Activated CD4-positive, alpha-beta memory T cell treated with anti-CD3 and anti-CD28 coated beads for 36 hours (primary cell): ENCODE data around the gene FAM120AOS. TPM values are rescaled to one million over a fixed set of nuclear protein-coding genes. Genes with fewer than 3 reads are reported as not detected.
A peak's percentile ranks its signal among the peaks of the same experiment; 100 is the strongest.

Experiments used
- CTCF ChIA-PET: fragments of 350-600 bp; sonication (Branson Sonifier 250); formaldehyde crosslinking; loops from one replicate; lab custom pipeline; 2021; ENCODE audit warnings: antibody characterized with exemption, inconsistent platforms; lab: Charles Lee
- POLR2A ChIA-PET: fragments of 350-600 bp; sonication (Branson Sonifier 250); formaldehyde crosslinking; loops from one replicate; lab custom pipeline; 2021; ENCODE audit warnings: antibody characterized with exemption; lab: Charles Lee
- DNase-seq: peaks from one replicate; pipeline ENCODE4 v3.0.0-alpha.2; 2020
- H3K27ac Mint-ChIP-seq: one replicate; pipeline ENCODE4 v1.8.0; 2021; ENCODE audit warnings: mixed read lengths
- H3K27me3 Mint-ChIP-seq: one replicate; pipeline ENCODE4 v1.8.0; 2021; ENCODE audit warnings: mixed read lengths
- H3K36me3 Mint-ChIP-seq: one replicate; pipeline ENCODE4 v1.8.0; 2021; ENCODE audit warnings: mixed read lengths
- H3K4me1 Mint-ChIP-seq: one replicate; pipeline ENCODE4 v1.8.0; 2021; ENCODE audit warnings: low read depth, mixed read lengths
- H3K4me3 Mint-ChIP-seq: one replicate; pipeline ENCODE4 v1.8.0; 2021; ENCODE audit warnings: mild to moderate bottlenecking, mixed read lengths
- H3K9me3 Mint-ChIP-seq: one replicate; pipeline ENCODE4 v1.8.0; 2021; ENCODE audit warnings: mixed read lengths
- intact Hi-C: fragments of 100-400 bp; cut with micrococcal nuclease; formaldehyde crosslinking; loops from one replicate; pipeline ENCODE4 v1.15.1; 2023
- total RNA-seq, 2 experiments: library from RNA; stranded (reverse); gene quantifications; one replicate each; pipeline ENCODE4 v1.2.3, GENCODE V29; 2021

FAM120AOS gene
- 10 to 100 TPM; 35.4 to 36.4 TPM for total RNA-seq

DNA sequence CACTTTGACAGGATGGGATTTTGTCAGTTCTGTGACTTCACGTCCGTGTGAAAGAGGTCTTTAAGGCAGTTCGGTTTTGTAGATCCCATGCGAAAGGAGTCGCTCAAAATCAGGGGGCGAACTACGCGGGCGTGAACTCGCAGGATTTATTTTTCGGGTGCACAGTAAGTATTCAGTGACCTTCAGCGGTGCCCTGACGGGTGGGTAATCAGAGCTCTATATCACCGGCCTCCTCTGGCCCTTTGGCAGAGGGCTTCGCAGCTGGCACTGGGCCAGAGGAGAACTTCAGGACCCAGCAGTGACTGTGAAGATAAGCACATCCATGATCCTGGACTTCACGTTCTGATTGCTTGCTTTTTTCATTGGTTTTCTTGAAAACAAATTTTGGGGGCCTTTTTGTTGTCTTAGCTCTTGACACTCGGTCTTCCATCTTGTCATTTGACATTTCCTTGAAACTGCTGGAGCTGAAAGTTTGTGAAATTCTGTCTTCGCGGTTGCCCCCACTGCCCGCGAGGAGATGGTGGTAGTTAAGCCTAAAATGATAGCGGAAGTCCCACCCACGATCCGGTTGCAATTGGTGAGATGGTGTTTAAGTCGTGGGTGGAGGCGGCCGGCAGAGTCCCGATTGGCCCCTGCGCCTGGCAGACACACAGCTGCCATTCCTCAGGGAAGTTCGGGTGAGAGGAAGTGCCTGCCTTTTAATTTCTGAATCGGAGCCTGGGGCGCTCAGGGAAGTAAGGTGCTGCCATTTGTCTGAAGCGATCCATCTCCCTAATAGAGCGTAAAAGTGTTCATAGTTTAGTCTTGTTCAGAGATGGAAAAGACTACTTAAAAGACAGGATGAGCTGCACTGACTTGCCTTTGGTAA lies at the start of gene FAM120AOS:
TSS of gene FAM120AOS (minus strand) at position 535 of the 868 bp plus-strand sequence. CDS start 872 bp downstream, outside the sequence.
- Mint-ChIP-seq H3K36me3 (peaks cover 29% of the 10 kb centered on the region), H3K4me1 (peaks cover 44% of the 10 kb centered on the region), H3K9me3 (no peaks in the 10 kb centered on the region), H3K27ac (peak within 1 kb of the TSS; percentile 93), H3K27me3 (no peaks in the 10 kb centered on the region), H3K4me3 (peak within 1 kb of the TSS; percentile 91)
- DNase-seq, result peak; percentile 92
- ChIA-PET POLR2A (interaction anchor here (0.6 to 2.2 kb wide), 9 partner anchors 8 to 1128 kb away, joined by 3 to 25 read pairs (median 3); partner anchors contain the start of genes CENPP and NOL8), CTCF (interaction anchor here (0.7 to 2.4 kb wide), 3 partner anchors 11 to 344 kb away, joined by 3 to 22 read pairs (median 12); no protein-coding TSS in a partner anchor)
- intact Hi-C loops, result loop anchor here (1.0 to 10.0 kb wide), 7 partner anchors 10 to 714 kb away; partner anchors contain the start of genes BICD2 and CARD19

DNA sequence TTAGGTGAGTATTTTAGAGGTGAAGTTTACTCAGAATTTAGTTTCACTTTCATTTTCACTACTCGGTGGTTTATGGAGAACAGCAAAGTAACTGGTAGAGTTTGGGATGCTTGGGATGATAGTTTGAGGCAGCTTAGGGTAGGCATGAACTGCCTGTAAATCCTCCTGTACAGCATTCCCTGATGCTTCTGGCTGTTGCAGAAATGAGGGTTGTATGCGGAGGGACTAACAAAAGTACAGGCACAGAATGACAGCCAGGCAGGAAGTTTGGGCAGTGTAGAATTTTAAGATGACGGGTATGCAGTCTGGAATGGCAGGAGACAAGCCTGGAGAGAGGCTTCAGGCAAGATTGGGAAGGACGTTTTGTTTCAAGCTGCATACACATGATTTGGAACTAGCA lies 48.0 kb upstream of the FAM120AOS start:
- CTCF ChIA-PET, result interaction anchor here (0.9 to 1.2 kb wide), 2 partner anchors 65 kb away, joined by 3 read pairs; no protein-coding TSS in a partner anchor
- H3K4me3 Mint-ChIP-seq, result peak overlapping the region; percentile 39
- DNase-seq, result no peak
- peak overlapping the region; percentile 49 for H3K27ac Mint-ChIP-seq
- H3K4me1 Mint-ChIP-seq, result peaks cover 49% of the 10 kb centered on the region
- H3K9me3 Mint-ChIP-seq, result no peaks in the 10 kb centered on the region
- POLR2A ChIA-PET, result no interaction called here
- intact Hi-C loops, result loop anchor here (5.0 kb wide), 1 partner anchor 49 kb away; the partner anchor contains the start of genes FAM120A and FAM120AOS
- no peaks in the 10 kb centered on the region for H3K27me3 Mint-ChIP-seq
- H3K36me3 Mint-ChIP-seq, result peaks cover 66% of the 10 kb centered on the region

DNA sequence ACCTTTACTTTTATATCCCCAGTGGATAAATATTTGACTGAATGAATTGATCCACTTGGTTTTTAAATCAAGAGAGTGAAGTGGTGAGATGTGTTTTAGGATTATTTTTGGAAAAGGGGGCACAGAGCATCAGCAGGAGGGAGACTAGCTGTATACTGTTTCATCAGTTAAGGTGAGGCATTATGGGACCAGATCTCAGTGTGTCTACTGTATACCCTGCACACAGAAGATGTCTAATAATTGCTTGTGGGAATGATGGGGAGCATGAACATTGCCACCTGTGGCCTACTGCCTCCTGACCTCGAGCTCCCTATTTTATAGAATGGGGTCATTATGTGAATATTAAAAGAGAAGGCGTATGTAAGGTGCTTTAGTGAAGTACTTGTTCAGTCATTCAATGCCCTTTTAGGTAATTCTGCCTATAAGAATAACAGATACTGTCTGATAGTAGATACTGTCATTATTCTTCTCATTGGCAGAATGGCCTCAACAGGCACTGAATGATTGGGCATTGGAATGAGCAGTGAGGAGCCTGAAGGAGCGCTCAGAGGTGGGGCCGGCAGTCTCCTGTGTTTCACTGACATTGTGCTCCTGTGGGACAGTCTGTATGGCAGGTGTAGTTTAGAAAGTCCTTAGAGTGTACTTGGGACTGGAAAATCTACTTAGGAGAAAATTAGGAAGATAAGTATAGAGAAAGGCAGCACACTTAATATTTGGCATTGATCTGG lies 47.4 kb upstream of the FAM120AOS start:
- Mint-ChIP-seq H3K36me3 (peaks cover 66% of the 10 kb centered on the region), H3K9me3 (no peaks in the 10 kb centered on the region), H3K4me3 (peak overlapping the region; percentile 39), H3K27ac (peak overlapping the region; percentile 49), H3K27me3 (no peaks in the 10 kb centered on the region), H3K4me1 (peaks cover 45% of the 10 kb centered on the region)
- intact Hi-C loops, result loop anchor here (5.0 kb wide), 1 partner anchor 48 kb away; the partner anchor contains the start of genes FAM120A and FAM120AOS
- ChIA-PET POLR2A (interaction anchor here (0.6 kb wide), 1 partner anchor 47 kb away, joined by 4 read pairs; the partner anchor contains the start of gene FAM120AOS), CTCF (interaction anchor here (0.8 to 1.2 kb wide), 2 partner anchors 23 to 65 kb away, joined by 3 read pairs; no protein-coding TSS in a partner anchor)
- no peak for DNase-seq

DNA sequence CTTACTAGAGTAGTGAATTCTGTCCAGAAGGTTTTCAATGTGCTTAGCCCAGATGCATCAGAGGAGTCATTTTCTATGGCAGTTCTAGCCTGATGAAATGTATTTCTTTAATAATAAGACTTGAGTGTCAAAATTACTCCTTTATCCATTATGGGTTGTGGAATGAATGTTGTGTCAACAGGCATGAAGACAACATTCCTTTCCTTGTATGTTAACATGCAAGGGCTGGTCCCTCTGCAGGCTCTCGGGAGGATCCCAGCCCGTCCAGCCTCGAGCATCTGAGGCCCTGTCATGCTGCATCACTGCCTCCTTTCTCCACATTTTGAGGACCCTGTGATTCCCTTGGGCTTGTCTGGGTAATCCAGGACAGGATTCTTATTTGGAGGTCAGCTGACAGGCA lies 42.9 kb upstream of the FAM120AOS start:
- H3K9me3 Mint-ChIP-seq, result no peaks in the 10 kb centered on the region
- H3K4me1 Mint-ChIP-seq, result peaks cover 20% of the 10 kb centered on the region
- peaks cover 45% of the 10 kb centered on the region for H3K36me3 Mint-ChIP-seq
- H3K27me3 Mint-ChIP-seq, result no peaks in the 10 kb centered on the region
- ChIA-PET CTCF (no interaction called here), POLR2A (no interaction called here)
- no peak overlapping the region for H3K27ac Mint-ChIP-seq
- intact Hi-C loops, result no loop called here
- no peak overlapping the region for H3K4me3 Mint-ChIP-seq
- DNase-seq, result no peak

DNA sequence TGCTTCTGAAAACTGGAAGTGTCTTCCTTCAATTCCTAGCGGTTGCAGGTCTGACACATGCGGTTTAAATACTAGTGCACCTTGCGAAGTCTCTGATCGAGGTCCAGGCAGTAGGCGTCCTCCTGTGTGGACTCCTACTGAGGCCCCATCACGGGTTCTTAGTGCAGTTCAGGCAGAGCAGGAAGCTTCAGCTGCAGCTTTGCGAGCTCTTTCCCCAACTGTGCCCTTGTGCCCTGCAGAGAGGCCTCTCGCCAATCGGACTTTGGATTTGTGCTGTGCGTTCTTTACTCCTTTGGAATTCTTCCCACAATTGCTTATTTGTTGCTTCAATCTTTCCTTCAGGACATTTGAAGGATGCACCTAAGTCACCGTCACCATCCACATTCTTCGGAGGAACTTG lies 40.6 kb upstream of the FAM120AOS start:
- no peak overlapping the region for H3K4me3 Mint-ChIP-seq
- no peak for DNase-seq
- intact Hi-C loops, result no loop called here
- H3K4me1 Mint-ChIP-seq, result peaks cover 2% of the 10 kb centered on the region
- no peaks in the 10 kb centered on the region for H3K27me3 Mint-ChIP-seq
- H3K9me3 Mint-ChIP-seq, result no peaks in the 10 kb centered on the region
- ChIA-PET CTCF (interaction anchor here (1.2 kb wide), 1 partner anchor 36 kb away, joined by 3 read pairs; no protein-coding TSS in a partner anchor), POLR2A (no interaction called here)
- peaks cover 28% of the 10 kb centered on the region for H3K36me3 Mint-ChIP-seq
- H3K27ac Mint-ChIP-seq, result no peak overlapping the region

DNA sequence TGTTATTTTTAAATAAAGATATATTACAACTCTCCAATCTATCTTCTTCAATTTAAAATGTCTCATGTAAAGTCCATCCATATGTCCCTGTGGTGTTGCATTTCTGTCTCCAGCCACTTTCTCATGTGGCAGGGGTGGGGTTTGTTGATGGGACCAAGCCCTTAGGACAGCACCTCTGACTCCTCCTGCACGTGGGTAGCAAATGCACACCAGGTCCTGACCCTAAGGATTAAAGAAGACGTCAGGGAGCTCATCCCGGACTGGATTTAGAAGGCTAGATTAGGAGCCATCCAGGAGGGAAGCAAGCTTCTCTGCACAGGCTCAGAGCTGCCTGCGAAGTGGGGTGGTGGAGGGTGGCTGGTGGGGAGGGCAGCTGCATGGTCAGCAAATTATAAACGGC lies 38.9 kb upstream of the FAM120AOS start:
- intact Hi-C loops, result no loop called here
- H3K27me3 Mint-ChIP-seq, result no peaks in the 10 kb centered on the region
- H3K4me1 Mint-ChIP-seq, result peaks cover 13% of the 10 kb centered on the region
- no peaks in the 10 kb centered on the region for H3K9me3 Mint-ChIP-seq
- CTCF ChIA-PET, result no interaction called here
- DNase-seq, result no peak
- no peak overlapping the region for H3K4me3 Mint-ChIP-seq
- POLR2A ChIA-PET, result interaction anchor here (0.6 kb wide), 1 partner anchor 9 kb away, joined by 3 read pairs; no protein-coding TSS in a partner anchor
- H3K36me3 Mint-ChIP-seq, result peaks cover 31% of the 10 kb centered on the region
- H3K27ac Mint-ChIP-seq, result no peak overlapping the region

DNA sequence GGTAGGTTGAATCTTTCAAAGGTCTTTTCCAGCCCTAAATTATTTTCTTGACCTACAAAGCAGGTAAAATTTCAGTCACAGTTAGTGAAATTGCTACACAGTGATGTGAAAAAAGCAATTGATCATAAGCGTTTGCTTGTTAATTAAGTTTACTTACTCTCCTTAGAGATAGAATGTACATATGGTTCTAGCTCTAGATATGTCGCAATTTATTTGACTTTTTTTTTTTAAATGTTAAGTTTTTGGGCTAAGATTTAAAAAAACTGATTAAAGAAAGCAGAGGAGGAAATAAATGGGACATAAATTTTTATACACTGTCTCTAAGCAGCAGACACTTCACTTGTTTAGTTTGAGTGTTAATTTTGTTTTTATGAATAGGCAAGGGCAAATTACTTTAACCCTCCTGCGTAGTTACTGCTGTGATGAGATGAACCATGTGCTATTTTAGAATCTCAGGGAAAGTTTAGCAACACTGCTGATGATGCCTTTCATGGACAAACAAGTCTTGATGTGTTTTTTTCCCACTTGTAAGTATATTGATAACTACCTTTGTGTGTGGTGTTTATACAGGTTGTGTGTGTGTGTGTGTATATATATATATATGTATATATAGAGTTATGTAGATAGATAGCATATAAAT lies 38.3 kb upstream of the FAM120AOS start:
- ChIA-PET POLR2A (no interaction called here), CTCF (no interaction called here)
- H3K4me1 Mint-ChIP-seq, result peaks cover 16% of the 10 kb centered on the region
- DNase-seq, result no peak
- no peaks in the 10 kb centered on the region for H3K27me3 Mint-ChIP-seq
- peaks cover 29% of the 10 kb centered on the region for H3K36me3 Mint-ChIP-seq
- no peaks in the 10 kb centered on the region for H3K9me3 Mint-ChIP-seq
- intact Hi-C loops, result no loop called here
- no peak overlapping the region for H3K27ac Mint-ChIP-seq
- H3K4me3 Mint-ChIP-seq, result no peak overlapping the region

DNA sequence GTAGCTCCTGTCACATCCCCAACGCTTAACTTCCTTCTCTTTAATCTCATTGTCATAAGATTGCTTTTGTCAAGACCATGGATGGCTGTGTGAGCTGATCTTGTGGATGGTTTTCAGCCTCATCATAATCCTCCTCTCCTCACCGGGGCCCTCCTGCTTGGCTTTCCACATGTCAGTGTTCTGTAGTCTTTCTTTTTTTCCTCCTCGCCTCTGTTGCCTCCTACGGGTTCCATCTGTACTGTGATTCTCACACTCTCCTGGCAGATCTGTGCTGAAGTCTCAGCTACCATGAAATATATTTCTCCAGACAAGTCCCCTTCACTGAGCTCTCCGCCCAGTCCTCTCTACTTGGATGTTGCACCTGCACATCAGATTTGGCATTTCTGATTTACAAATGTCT lies 34.9 kb upstream of the FAM120AOS start:
- peaks cover 28% of the 10 kb centered on the region for H3K4me1 Mint-ChIP-seq
- ChIA-PET CTCF (no interaction called here), POLR2A (no interaction called here)
- intact Hi-C loops, result no loop called here
- DNase-seq, result no peak
- no peaks in the 10 kb centered on the region for H3K9me3 Mint-ChIP-seq
- H3K27me3 Mint-ChIP-seq, result no peaks in the 10 kb centered on the region
- no peak overlapping the region for H3K27ac Mint-ChIP-seq
- peaks cover 34% of the 10 kb centered on the region for H3K36me3 Mint-ChIP-seq
- no peak overlapping the region for H3K4me3 Mint-ChIP-seq

DNA sequence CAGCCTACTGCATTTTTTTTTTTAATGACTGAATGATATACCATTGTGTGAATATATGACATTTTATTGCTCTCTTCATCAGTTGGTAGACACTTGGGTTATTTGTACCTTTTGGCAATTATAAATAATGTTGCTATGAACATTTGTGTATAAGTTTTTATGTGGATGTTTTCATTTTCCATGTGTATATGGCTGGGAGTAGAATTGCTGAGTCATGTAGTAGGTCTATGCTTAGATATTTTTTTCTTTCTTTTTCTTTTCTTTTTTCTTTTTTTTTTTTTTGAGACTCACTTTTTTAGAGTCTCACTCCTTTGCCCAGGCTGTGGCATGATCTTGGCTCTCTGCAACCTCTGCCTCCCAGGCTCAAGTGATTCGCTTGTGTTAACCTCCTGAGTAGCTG lies 32.9 kb upstream of the FAM120AOS start:
- intact Hi-C loops, result no loop called here
- no peak for DNase-seq
- CTCF ChIA-PET, result interaction anchor here (1.1 kb wide), 1 partner anchor 80 kb away, joined by 3 read pairs; no protein-coding TSS in a partner anchor
- Mint-ChIP-seq H3K27ac (peak overlapping the region; percentile 58), H3K4me1 (peaks cover 34% of the 10 kb centered on the region), H3K9me3 (no peaks in the 10 kb centered on the region), H3K27me3 (no peaks in the 10 kb centered on the region), H3K4me3 (no peak overlapping the region), H3K36me3 (peaks cover 40% of the 10 kb centered on the region)
- POLR2A ChIA-PET, result no interaction called here

DNA sequence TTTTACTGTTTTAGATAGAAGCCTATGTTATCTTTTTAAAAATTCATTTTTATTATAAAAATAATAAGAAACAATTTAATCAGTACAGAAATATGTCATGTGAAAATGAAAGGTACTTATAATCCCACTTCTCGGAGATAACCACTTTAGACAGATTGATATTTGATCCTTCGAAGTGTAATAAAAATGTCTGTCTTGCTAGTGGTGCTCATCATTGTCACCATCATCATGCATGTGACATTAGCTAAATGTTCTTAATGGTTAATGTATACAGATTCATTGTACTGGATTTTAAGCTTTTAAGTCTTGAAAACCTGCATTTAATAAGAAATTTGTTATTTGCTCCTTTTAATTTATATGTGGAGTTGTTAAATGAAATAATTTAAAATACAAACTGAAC lies 30.1 kb upstream of the FAM120AOS start:
- H3K9me3 Mint-ChIP-seq, result no peaks in the 10 kb centered on the region
- POLR2A ChIA-PET, result interaction anchor here (0.6 kb wide), 1 partner anchor 9 kb away, joined by 3 read pairs; no protein-coding TSS in a partner anchor
- H3K27ac Mint-ChIP-seq, result no peak overlapping the region
- H3K36me3 Mint-ChIP-seq, result peaks cover 41% of the 10 kb centered on the region
- H3K4me3 Mint-ChIP-seq, result no peak overlapping the region
- CTCF ChIA-PET, result no interaction called here
- no peak for DNase-seq
- intact Hi-C loops, result no loop called here
- no peaks in the 10 kb centered on the region for H3K27me3 Mint-ChIP-seq
- H3K4me1 Mint-ChIP-seq, result peaks cover 35% of the 10 kb centered on the region

DNA sequence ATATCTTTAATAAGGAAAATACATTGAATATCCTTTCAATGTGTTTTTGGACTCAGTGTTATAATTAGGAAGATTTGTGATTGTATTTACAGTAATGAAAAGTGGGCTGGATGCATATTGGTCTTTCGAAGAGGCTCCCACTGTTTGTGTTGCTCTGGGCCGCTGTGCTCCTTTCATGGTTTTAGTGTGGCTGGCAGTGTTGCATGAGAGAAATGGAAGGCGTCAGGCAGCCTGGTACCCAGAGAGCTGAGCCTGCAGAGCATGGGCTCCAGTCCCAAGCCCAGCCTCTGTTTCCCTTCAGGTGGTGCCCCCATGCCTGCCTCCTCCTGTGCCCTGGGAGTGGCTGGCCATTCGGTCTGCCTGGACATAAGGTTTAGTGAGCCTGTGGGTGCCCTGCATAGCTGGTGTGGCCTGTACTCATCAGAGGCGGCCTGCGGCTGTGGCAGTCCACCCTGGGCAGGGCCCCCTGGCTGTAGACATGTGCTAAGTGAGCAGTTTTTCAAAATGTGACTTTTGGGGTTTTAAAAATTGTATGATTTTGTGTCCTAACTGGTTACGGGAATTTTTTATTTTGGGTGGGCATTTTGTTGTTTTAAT lies 27.4 kb upstream of the FAM120AOS start:
- Mint-ChIP-seq H3K36me3 (peaks cover 40% of the 10 kb centered on the region), H3K27ac (no peak overlapping the region), H3K4me1 (peaks cover 23% of the 10 kb centered on the region), H3K27me3 (no peaks in the 10 kb centered on the region), H3K9me3 (no peaks in the 10 kb centered on the region), H3K4me3 (no peak overlapping the region)
- intact Hi-C loops, result no loop called here
- ChIA-PET CTCF (no interaction called here), POLR2A (no interaction called here)
- DNase-seq, result no peak
